ENCODE results near the gene ITIH5. TPM values are rescaled to one million over a fixed set of nuclear protein-coding genes. Genes with fewer than 3 reads are reported as not detected.

ITIH5 gene
- total RNA-seq, 1 donor from 2014 or later = not detected

- H3K4me3 ChIP-seq (ENCODE audit: low read depth, low read length) = no peak overlapping the region
- DNase-seq (ENCODE audit: low read depth) = no peak
- no peak for TF ChIP-seq CTCF (conservative IDR thresholded peaks at IDR 0.05; ENCODE audit: low read depth, low read length)
These were observed 79.5 kb downstream of the ITIH5 start for GRCh38 chr10:7587168-7587864.

- TF ChIP-seq CTCF (conservative IDR thresholded peaks at IDR 0.05; ENCODE audit: low read depth, low read length) = no peak
- DNase-seq (ENCODE audit: low read depth) = no peak
- H3K4me3 ChIP-seq (ENCODE audit: low read depth, low read length) = no peak overlapping the region
These were observed 81.5 kb downstream of the ITIH5 start for GRCh38 chr10:7585228-7585627.

- DNase-seq (ENCODE audit: low read depth) = no peak
- H3K4me3 ChIP-seq (ENCODE audit: low read depth, low read length) = no peak overlapping the region
- no peak for TF ChIP-seq CTCF (conservative IDR thresholded peaks at IDR 0.05; ENCODE audit: low read depth, low read length)
These were observed 83.1 kb downstream of the ITIH5 start for GRCh38 chr10:7583626-7584025.

GRCh38 chr10:7580520-7580919, 86.2 kb downstream of the ITIH5 start:
- no peak overlapping the region for H3K4me3 ChIP-seq (ENCODE audit: low read depth, low read length)
- no peak for TF ChIP-seq CTCF (conservative IDR thresholded peaks at IDR 0.05; ENCODE audit: low read depth, low read length)
- DNase-seq (ENCODE audit: low read depth) = no peak

- no peak for TF ChIP-seq CTCF (conservative IDR thresholded peaks at IDR 0.05; ENCODE audit: low read depth, low read length)
- DNase-seq (ENCODE audit: low read depth) = no peak
- no peak overlapping the region for H3K4me3 ChIP-seq (ENCODE audit: low read depth, low read length)
These were observed 87.1 kb downstream of the ITIH5 start for GRCh38 chr10:7579681-7580080.

- no peak for TF ChIP-seq CTCF (conservative IDR thresholded peaks at IDR 0.05; ENCODE audit: low read depth, low read length)
- no peak for DNase-seq (ENCODE audit: low read depth)
- no peak overlapping the region for H3K4me3 ChIP-seq (ENCODE audit: low read depth, low read length)
These were observed 89.2 kb downstream of the ITIH5 start for GRCh38 chr10:7577579-7577978.

- DNase-seq (ENCODE audit: low read depth) = no peak
- TF ChIP-seq CTCF (conservative IDR thresholded peaks at IDR 0.05; ENCODE audit: low read depth, low read length) = no peak
- no peak overlapping the region for H3K4me3 ChIP-seq (ENCODE audit: low read depth, low read length)
These were observed 89.6 kb downstream of the ITIH5 start for GRCh38 chr10:7577176-7577575.
